Ectodermal cell (in vitro differentiated cells): ENCODE results near the gene OXER1.
A peak's percentile ranks its signal among the peaks of the same experiment; 100 is the strongest.

Experiments
- H3K27ac ChIP-seq: 2 replicates; pipeline ENCODE4 v1.7.0; 2013; ENCODE audit warnings: mild to moderate bottlenecking, low read depth, low read length; ENCODE audit not compliant: insufficient read depth, poor library complexity, severe bottlenecking
- H3K27me3 ChIP-seq: 2 replicates; pipeline ENCODE4 v1.7.0; 2013; ENCODE audit warnings: mild to moderate bottlenecking, low read length; ENCODE audit not compliant: insufficient read depth, control insufficient read depth, poor library complexity, severe bottlenecking
- H3K36me3 ChIP-seq: one replicate; pipeline ENCODE4 v1.7.0; 2013; ENCODE audit warnings: low read length; ENCODE audit not compliant: control insufficient read depth, insufficient read depth
- H3K4me1 ChIP-seq: one replicate; pipeline ENCODE4 v1.7.0; 2013; ENCODE audit warnings: low read length; ENCODE audit not compliant: control insufficient read depth, insufficient read depth
- H3K4me3 ChIP-seq: 2 replicates; pipeline ENCODE4 v1.7.0; 2013; ENCODE audit warnings: low read depth, low read length, control low read depth; ENCODE audit not compliant: insufficient read depth
- H3K9me3 ChIP-seq: 2 replicates; pipeline ENCODE4 v1.7.0; 2013; ENCODE audit warnings: mild to moderate bottlenecking, low read length, moderate library complexity; ENCODE audit not compliant: control insufficient read depth
- WGBS, 2 experiments: methylation state at CpG; one replicate each; pipeline ENCODE4 v1.1.7; 2013; ENCODE audit warnings: missing lambda C conversion rate in 2 of 2; 5-methylcytosine and 5-hydroxymethylcytosine counted together

The OXER1 gene

DNA sequence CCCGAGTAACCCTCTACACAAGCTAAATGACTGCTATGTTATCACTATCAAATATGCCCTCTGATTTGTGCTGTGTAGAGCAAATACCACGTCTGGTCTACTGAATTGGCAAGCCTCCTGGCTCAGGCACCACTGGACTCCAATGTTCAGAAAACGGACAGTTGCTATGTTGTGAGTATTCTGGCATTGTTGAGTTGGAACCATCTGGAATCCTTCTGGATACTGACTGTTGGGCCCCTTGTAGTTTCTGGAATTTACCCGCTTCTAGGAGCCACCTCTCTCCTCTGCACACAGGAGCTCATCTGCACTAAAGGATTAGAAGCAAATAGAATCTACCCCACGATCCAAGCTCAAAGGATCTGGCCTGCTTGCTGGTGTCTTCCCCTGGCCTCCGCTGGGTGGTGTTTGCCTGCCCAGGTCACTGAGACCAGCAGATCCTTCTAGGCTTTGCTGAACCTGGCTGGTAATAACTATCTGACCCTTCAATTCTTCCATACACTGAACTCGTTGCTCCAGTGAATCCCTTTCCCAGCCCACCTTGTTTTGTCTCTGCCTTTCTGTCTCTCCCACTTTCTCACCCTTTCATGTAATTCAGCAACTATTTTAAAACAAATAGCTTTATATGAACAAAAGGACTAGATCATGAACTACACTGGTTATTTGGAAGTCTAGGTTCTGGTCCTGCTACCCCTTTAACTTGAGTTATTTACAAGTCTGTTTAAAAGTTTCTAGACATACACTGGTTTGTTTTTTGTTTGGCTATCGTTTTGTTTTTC lies 30.5 kb upstream of the OXER1 start:
- 62 to 66% methylated on average over 8 of the region's 8 CpGs for WGBS, 2 experiments
- no peaks in the 10 kb centered on the region for H3K36me3 ChIP-seq
- no peak overlapping the region for H3K27ac ChIP-seq
- H3K27me3 ChIP-seq, result peaks cover 35% of the 10 kb centered on the region
- H3K4me1 ChIP-seq, result no peaks in the 10 kb centered on the region
- no peaks in the 10 kb centered on the region for H3K9me3 ChIP-seq
- H3K4me3 ChIP-seq, result no peak overlapping the region

DNA sequence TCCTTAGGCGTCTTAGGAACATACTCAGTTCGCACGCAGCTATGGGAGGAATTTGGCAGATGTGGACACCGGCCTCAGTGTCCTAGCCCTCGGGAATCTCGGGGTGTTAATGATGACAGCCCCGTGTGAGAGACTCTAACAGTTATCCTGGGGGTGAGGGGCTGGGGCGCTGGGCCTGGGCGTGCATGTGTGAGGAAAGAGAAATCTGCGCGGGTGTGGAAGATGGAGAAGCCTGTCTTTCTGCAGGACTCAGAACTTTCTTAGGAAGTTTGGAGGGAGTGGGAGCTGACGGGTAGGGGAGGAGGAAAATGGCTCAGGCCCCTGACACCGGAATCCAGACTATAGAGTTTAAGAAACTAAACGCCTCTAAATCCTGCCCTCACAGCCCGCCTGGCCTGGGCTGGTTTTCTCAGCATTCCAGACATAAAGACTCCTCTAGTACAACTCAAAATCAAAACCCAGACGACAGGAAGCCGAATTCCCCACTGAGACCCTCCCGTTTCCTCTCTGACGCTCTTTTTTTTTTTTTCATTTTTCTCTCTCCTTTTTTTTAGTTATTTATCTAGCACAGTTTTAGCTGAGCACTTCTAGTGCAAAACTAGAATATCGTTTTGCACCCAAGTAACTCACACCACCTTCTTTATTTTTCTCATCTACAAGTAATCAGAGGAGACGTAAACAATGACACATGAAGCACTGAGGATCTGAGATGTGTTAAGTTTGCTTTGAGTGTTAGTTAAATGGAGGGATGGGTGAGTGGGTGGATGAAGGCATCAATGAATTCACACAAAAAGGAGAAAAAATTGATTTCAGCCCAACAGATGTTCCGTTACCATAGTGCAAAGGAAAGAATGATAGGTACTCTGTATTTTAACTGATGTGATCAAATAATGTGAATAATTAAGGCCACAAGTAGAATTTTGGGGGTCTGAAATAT lies 29.7 kb upstream of the OXER1 start:
- 25 to 26% methylated on average over 22 of the region's 22 CpGs for WGBS, 2 experiments
- Histone ChIP-seq H3K4me3 (peak overlapping the region; percentile 52), H3K36me3 (no peaks in the 10 kb centered on the region), H3K9me3 (no peaks in the 10 kb centered on the region), H3K27me3 (peaks cover 35% of the 10 kb centered on the region), H3K4me1 (no peaks in the 10 kb centered on the region), H3K27ac (peak overlapping the region; percentile 41)

DNA sequence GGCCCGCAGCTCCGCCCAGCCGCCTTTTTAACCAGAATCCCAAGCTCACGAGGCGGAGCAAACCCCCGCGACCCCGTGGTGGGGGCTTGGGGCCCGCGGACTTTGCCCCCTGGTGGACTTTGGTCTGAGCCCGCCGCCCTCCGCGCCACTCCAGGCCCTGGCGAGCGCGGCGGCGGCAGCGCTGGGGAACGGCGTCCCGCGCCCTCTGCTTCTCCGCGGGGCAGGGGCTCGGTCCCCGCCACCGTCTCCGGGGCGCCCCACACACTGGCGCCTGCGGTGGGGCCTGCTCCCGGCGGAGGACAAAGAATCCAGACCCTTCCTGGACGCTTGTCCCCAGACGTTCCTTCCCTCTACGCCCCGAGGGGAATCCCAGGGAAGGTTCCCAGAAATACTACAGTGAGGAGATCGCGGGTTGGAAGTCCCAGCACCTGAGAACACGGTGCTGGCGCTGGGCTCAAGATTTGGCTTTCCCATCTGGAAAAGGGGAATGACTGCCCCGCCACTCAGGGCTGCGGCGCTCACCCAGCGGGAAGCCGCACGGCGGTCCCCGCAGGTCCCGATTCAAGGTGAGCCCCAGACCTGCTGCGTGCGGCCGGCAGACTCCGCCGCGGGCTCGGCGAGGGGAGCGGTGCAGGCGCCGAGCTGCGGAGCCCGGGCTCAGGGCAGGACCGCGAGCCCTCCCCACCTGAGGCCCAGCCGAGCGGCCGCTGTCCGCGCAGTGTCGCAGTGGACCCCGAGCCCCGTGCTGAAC lies 28.8 kb upstream of the OXER1 start, which contains the start of gene HAAO:
Gene HAAO (minus strand): TSS at position 1 of the 751 bp plus-strand sequence. CDS start 47 bp downstream, outside the sequence.
- H3K27ac ChIP-seq, result peak within 1 kb of the TSS; percentile 41

DNA sequence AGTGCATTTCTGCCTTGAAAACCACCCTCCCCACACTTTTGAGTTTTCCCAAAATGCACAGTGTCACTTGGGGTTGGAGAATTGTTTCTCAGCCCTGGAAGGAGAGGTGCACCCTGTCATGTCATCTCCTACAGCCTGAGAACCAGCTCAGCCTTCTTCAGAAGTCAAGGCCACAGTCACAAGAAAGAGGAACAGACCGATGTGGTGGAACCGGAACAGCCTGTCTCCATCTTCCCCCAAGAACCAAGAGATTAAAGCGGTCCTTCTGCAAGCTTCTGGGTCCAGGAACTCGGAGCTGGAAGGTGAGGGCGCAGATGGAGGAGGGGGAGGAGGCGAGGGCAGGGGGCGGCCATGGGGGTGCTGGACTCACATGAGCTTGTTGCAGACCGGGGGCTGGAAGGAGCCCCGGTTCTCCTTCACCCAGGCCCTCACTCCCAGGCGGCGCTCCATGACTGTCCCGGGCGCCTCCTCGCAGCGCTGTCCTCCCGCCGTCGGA lies 28.2 kb upstream of the OXER1 start:
- no peaks in the 10 kb centered on the region for H3K4me1 ChIP-seq
- WGBS, 2 experiments, result 16% methylated on average over 18 of the region's 18 CpGs
- peak overlapping the region; percentile 52 for H3K4me3 ChIP-seq
- H3K36me3 ChIP-seq, result no peaks in the 10 kb centered on the region
- H3K27me3 ChIP-seq, result peaks cover 35% of the 10 kb centered on the region
- no peak overlapping the region for H3K27ac ChIP-seq
- no peaks in the 10 kb centered on the region for H3K9me3 ChIP-seq

More for the DNA sequence above, 28.8 kb upstream of the OXER1 start, which contains the start of gene HAAO:
- H3K27me3 ChIP-seq, result peaks cover 35% of the 10 kb centered on the region
- peak within 1 kb of the TSS; percentile 52 for H3K4me3 ChIP-seq
- no peaks in the 10 kb centered on the region for H3K4me1 ChIP-seq
- no peaks in the 10 kb centered on the region for H3K36me3 ChIP-seq
- 1% methylated on average over 75 of the region's 75 CpGs for WGBS, 2 experiments
- H3K9me3 ChIP-seq, result no peaks in the 10 kb centered on the region

DNA sequence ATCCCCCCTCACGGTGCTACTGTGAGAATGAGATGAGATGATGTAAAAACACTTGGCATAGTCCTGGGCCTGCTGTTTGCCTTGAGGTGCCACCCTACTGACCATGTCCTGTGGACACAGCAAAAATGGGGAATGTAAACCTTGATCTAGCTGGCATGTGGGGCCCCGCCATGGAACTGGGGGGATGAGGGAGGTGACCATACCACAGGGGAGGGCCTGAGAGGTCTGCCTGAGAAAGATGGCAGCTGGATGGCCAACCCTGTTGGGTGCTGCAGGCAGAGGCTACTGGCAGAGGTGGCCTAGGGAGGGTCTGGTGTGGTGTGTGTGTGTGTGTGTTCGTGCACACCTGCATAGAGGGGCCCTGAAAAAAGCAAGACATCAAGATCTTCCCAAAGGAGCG lies 27.7 kb upstream of the OXER1 start:
- WGBS, 2 experiments, result 71 to 77% methylated on average over 4 of the region's 4 CpGs
- no peak overlapping the region for H3K4me3 ChIP-seq
- H3K4me1 ChIP-seq, result no peaks in the 10 kb centered on the region
- H3K27ac ChIP-seq, result no peak overlapping the region
- peaks cover 35% of the 10 kb centered on the region for H3K27me3 ChIP-seq
- no peaks in the 10 kb centered on the region for H3K9me3 ChIP-seq
- H3K36me3 ChIP-seq, result no peaks in the 10 kb centered on the region

DNA sequence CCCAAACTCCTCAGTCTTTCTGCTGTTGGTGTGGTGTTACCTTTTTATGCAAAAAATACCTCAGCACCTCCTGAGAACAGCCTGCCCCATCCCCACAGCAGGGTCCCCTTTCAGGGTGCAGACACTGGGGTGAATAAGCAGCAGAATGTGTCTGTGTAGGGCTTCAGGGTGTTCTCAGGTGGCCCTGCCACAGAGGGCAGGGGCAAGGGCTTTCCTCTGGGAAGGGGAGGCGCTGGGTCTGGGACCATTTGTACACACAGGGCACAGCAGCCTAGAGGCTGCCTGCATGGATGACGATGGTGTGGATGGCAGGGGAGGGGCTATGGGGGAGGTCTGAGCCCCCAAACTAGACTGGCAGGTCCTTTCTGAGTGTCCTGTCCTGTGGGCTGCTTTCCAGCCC lies 25.8 kb upstream of the OXER1 start:
- Histone ChIP-seq H3K9me3 (no peaks in the 10 kb centered on the region), H3K27me3 (peaks cover 35% of the 10 kb centered on the region), H3K4me3 (no peak overlapping the region), H3K27ac (no peak overlapping the region), H3K4me1 (peaks cover 8% of the 10 kb centered on the region), H3K36me3 (no peaks in the 10 kb centered on the region)
- WGBS, 2 experiments, result 79 to 94% methylated on average over 2 of the region's 2 CpGs

DNA sequence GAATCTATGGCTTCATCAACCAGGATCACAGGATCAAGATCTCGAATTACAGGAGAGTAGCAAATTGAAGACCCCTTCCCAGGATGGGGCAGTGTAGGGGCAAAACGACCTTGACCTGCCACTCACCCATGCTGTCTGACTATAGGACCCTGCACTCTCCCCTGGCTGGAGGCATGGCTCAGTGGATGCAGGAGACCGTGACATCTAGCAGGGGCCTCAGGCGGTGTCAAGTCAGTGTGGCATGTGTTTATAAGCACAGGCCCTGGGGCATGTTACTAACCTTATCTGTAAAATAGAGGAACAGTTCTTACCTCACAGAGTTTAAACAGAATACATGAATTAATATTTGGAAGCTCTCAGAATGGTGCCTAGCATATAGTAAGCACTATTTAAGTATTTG lies 24.9 kb upstream of the OXER1 start:
- H3K36me3 ChIP-seq, result no peaks in the 10 kb centered on the region
- H3K4me1 ChIP-seq, result peaks cover 8% of the 10 kb centered on the region
- H3K27me3 ChIP-seq, result peaks cover 32% of the 10 kb centered on the region
- no peak overlapping the region for H3K27ac ChIP-seq
- no peaks in the 10 kb centered on the region for H3K9me3 ChIP-seq
- H3K4me3 ChIP-seq, result no peak overlapping the region
- WGBS, 2 experiments, result 69 to 71% methylated on average over 4 of the region's 4 CpGs

DNA sequence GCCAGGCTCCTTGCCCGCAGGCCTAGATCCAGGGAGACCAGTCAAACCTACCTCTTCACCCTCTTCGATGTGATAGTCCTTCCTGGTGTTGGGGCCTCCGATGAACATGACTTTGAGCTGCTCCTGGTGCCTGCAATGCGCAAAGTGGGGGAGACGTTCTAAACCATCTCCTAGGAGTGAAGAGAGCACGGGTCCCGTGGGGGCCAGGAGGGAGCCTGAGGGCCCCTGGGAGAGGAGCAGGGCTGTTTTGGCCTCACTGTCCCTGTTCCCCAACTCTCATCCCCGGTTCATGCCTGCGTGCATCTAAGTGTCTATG lies 24.5 kb upstream of the OXER1 start:
- H3K27ac ChIP-seq, result no peak overlapping the region
- H3K27me3 ChIP-seq, result peaks cover 28% of the 10 kb centered on the region
- H3K9me3 ChIP-seq, result no peaks in the 10 kb centered on the region
- peaks cover 8% of the 10 kb centered on the region for H3K4me1 ChIP-seq
- no peak overlapping the region for H3K4me3 ChIP-seq
- H3K36me3 ChIP-seq, result no peaks in the 10 kb centered on the region
- 59 to 64% methylated on average over 9 of the region's 9 CpGs for WGBS, 2 experiments

DNA sequence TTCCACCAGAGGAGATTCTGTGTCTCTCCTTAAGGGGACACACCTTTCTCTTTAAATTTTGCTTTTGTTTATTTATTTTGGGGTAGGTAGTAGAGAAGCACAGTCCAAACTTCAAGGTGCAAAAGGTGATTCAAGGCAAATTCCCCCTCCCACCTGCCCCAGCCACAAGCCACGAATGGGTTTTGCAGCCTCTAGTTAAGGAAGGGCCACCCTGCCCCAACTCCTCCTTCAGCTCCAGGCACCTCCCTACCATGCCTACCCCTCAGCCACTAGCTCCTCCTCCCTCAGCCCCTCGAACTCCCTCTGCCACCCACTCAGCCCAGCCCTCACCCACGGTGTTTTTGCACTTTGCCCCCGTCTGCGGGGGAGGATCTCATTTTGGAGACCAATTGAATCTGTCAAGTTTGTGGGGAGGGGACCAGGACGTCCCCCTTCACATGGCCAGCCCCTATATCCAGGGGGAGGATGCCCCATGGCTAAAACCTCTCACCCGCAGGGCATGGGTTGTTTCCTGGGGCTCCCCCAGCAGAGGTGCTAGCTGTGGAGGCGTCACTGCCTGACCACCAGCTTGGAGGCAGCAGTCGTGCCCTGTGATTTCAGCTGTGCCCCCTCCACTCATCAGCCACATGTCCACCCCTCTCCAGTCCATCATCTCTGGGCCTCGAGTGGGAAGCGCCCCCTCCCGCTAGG lies 24.0 kb upstream of the OXER1 start:
- no peaks in the 10 kb centered on the region for H3K9me3 ChIP-seq
- no peak overlapping the region for H3K4me3 ChIP-seq
- H3K4me1 ChIP-seq, result peaks cover 8% of the 10 kb centered on the region
- peaks cover 23% of the 10 kb centered on the region for H3K27me3 ChIP-seq
- no peak overlapping the region for H3K27ac ChIP-seq
- WGBS, 2 experiments, result 80 to 82% methylated on average over 11 to 12 of the region's 12 CpGs
- H3K36me3 ChIP-seq, result no peaks in the 10 kb centered on the region
